NCI-H2107 treated with DMSO at 0.1 percent for 48 hours (cell line): ENCODE data around the gene FAM13C.
A peak's percentile ranks its signal among the peaks of the same experiment; 100 is the strongest.

Source experiments
- DNase-seq: peaks from one replicate; lab custom pipeline; 2025; ENCODE audit not compliant: unreplicated experiment; lab: John Stamatoyannopoulos, UW

FAM13C gene

DNA sequence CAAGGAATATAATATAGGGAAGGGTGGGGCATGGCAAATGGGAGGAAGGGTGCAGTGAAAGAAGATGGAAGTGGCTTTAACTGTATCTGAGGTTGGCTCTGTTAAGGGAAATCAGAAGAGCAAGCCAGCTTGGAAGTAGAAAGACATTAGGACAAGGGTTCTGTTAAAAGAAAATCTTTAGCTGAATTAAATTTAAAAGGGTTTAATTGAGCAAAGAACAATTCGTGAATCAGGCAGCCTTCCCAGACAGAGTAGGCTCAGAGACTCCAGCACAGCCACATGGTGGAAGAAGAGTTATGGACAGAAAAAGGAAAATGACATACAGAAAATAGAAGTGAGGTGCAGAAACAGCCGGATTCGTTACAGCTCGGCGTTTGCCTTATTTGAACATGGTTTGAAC lies 42.0 kb downstream of the FAM13C start:
- no peak for DNase-seq

DNA sequence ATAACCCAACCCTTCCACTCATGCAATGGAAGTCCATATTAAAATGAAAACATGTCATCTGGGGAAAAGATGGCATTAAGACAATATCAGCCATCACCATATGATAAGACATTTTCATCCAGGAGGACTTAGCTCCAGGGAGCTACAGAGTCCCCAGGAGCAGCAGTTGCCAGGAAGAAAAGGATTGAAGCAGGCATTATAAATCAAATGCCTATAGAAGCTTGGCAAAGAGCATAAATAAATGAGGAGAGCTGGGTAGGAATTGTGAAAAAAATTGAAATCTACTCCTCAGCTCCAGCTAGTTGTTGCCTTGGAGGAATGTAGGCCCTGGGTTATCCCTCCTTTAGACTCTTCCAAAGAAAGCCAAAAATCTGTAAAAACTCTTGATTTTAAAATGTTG lies 42.5 kb downstream of the FAM13C start:
- DNase-seq = no peak

DNA sequence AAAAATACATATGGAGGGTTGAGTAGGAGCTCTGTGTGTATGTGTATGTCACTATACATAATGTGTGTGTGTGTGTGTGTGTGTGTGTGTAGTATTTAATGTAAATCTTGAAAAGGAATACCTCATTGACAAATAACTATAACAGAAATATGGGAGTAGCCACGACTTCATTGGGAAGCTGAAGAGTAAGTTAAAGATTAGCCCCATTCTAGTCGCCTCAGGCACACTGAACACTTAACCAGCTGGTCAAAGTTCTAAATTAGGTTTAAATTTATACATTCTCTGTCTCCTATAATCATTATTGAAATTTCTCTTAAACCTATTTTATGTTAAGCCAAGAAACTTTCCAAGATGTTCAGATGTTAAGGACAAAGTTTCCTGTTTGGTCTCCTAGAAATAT lies 45.3 kb downstream of the FAM13C start:
- no peak for DNase-seq

DNA sequence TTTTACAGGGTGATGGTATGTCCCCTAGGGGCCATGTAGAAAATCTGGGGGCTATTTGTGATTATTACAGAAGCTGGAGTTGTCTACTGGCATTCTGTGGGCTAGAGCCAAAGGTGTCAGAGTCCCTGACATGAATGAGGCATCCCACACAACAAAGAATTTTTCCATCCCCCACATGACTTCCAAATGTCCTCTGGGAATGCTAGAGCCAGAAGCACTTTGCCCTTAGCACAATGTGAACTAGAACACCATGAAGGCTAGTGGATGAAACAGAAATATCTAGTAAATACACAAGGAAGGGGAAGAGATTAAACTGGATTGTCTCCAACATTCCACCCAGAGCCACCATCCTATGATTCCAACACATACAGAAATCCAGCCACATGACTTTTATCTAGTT lies 46.9 kb downstream of the FAM13C start:
- no peak for DNase-seq

GRCh38 chr10:59314268-59314667 lies 48.1 kb downstream of the FAM13C start:
- no peak for DNase-seq

- no peak for DNase-seq
Observed at GRCh38 chr10:59312247-59312646, 50.1 kb downstream of the FAM13C start.

DNA sequence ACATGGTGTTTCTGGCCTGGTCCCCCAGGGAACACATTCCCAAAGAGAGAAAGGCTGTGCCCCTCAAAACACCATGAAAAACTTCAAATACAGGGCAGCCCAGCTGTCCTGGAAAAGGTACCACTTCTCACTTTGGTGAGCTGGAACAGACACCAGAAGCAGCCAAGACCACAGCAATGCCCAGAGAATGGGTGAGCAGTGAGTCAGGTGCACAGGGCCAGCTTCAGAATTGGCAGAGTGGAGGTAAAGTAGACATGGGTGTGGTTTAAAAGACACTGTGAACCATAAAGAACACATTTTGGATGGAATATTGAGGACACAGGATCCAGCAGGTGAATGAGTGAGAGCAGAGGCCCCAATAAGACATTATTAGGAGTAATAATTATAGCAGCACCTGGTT lies 51.3 kb downstream of the FAM13C start:
- no peak for DNase-seq

DNA sequence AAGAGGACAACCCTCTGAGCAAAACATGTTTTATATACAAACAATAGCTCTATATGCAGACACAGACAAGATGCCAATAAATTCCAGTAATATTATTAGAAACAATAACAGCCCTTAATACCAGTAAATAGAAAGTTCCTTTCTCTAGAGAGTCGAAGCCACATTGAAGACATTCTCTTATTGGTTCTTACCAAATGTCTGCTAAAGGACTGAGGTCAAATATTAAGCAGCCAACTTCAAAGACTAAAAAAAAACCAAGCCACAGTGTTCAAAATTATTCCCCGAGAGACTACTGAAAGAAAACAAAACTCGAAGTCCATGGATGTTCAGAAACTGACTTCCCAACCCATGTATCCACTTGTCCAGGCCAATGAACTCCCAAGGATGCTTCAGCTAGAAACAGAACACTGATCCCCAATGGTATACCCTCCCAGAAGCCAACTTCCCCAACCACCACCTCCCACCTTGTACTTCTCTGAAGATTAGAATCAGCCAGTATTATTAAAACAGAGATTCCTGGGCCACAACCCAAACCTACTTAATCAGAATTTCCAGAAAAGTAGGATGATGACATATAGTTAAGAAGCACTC lies 51.9 kb downstream of the FAM13C start:
- DNase-seq = no peak

DNA sequence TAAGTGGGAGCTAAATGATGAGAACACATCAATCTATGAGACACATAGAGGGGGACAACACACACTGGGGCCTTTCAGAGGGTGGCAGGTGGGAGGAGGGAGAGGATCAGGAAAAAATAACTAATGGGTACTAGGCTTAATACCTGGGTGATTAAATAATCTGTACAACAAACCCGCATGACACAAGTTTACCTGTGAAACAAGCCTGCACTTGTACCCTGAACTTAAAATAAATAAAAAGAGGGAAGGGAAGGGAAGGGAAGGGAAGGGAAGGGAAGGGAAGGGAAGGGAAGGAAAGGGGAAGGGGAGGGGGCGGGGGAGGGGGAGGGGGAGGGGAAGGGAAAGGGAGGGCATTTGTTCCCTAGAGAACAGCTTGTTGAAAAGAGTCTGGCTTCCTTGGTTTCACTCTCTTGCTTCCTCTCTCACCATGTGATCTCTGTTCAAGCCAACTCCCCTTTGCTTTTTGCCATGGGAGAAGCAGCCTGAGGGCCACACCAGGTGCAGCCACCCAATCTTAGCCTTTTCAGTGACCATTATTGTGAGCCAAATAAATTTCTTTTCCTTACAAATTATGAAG lies 57.7 kb downstream of the FAM13C start:
- DNase-seq = no peak

- DNase-seq = peak; percentile 7
Observed at GRCh38 chr10:59303018-59303417, 59.3 kb downstream of the FAM13C start.

DNA sequence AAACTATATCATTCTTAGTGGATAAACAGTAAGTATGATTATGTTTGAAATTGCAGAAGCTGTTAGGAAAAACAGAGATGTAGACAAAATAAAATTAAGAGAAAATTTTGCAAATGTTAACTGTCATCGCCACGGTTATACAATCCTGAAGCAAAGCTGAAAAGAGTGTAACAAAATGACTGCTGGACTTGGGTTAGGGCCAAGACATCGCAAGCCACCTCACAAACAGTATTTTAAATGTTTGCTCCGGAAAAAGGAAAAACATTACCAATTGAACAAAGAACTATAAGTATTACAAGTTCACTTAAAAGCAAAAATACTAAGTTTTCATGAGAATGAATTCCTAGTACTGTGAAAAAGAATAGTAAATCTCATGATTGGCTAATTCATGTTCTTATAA lies 60.0 kb downstream of the FAM13C start:
- no peak for DNase-seq

DNA sequence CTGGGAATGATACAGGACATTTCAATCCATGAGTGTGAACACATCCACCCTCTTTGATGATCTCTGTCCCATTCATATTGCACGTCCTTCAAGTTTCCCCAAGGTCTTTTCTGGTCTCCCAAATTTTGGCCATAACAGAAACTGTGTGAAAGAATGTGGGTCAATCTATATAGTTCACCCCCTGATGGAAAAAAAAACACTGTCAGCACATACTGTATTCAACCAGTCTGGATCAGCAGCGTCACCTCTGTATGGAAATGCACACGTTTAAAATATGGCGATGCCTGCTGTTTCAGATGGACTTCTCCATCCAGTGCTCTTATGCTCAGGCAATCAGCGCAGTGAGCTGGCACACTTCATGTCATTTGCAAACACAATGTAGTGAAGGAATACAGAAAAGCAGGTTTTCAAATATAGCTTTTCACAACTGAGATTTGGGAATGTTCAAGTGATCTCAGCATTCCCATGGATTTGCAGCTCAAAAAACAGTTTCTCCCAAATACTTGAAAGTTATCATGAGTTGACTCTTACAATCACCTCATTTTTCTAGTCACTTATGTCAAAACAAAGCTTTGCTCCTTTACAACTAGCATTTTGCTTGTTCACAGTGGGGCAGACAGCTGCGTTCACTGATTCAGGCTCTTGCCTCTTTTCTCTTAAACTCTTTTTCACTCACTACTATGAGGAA lies 61.1 kb downstream of the FAM13C start:
- DNase-seq = no peak

DNA sequence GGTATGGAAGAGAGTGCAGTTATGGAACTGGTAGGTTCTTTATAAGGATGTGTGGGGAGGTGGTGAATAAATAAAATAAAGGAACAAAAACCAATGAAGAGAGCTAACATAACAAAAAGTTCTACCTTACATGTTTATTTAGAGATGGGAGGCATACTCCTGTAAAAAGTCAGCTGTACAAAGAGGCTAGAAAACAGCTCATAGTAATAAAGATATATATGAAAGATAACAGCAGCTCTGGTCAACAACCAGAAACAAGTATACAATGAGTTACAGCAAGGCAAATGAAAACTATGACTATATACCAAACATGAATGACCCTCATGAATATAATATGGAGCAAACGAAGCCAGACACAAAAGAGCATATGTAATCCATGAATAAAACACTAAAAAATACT lies 62.0 kb downstream of the FAM13C start:
- no peak for DNase-seq

- DNase-seq = no peak
Observed at GRCh38 chr10:59299933-59300332, 62.4 kb downstream of the FAM13C start.

- DNase-seq = no peak
Observed at GRCh38 chr10:59290448-59290847, 71.9 kb downstream of the FAM13C start.

- no peak for DNase-seq
Observed at GRCh38 chr10:59289853-59290252, 72.5 kb downstream of the FAM13C start.

DNA sequence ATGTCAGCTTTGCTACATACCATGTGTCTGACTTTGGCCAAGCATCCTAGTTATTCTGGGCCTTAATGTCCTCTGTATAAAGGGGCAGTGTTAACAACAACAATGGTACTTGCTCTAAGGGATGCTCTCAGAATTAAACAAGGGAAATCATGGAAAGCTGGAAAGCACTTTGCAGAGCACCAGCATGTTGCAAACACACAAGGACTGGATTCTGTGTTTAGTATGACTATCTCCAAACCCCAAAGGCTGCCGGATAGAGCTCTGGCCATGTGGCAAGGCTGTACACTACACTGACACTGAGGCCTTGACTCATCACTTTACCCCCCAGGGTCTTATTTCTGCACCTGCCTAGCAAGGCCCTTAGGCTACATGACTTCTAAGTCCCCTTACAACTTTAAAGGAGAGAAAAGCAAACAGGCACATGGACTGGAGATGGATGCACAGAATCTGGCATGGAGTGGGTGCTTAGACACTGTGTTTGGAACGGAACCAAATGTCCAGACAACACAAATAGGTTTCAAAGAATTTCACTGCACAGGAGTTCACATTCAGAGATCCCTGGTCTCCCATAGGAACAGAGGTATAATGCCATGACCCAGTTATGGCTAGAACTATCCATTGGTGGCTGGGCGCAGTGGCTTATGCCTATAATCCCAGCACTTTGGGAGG lies 74.6 kb downstream of the FAM13C start:
- no peak for DNase-seq

DNA sequence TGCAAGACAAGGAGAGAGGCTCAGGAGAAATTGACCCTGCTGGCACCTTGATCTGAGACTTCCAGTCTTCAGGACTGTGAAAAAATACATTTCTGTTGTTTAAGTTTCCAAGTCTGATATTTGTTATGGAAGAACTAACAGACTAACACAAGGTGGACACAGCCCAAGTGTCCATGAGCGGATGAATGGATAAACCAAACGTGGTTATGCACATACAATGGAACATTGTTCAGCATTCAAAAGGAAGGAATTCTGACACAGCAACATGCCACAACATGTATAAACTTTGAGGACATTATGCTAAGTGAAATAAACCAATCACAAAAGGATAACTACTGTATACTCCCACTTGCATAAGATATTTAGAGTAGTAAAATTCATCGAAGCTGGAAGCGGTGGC lies 76.5 kb downstream of the FAM13C start:
- DNase-seq = no peak

- DNase-seq = no peak
Observed at GRCh38 chr10:59285073-59285472, 77.3 kb downstream of the FAM13C start.

DNA sequence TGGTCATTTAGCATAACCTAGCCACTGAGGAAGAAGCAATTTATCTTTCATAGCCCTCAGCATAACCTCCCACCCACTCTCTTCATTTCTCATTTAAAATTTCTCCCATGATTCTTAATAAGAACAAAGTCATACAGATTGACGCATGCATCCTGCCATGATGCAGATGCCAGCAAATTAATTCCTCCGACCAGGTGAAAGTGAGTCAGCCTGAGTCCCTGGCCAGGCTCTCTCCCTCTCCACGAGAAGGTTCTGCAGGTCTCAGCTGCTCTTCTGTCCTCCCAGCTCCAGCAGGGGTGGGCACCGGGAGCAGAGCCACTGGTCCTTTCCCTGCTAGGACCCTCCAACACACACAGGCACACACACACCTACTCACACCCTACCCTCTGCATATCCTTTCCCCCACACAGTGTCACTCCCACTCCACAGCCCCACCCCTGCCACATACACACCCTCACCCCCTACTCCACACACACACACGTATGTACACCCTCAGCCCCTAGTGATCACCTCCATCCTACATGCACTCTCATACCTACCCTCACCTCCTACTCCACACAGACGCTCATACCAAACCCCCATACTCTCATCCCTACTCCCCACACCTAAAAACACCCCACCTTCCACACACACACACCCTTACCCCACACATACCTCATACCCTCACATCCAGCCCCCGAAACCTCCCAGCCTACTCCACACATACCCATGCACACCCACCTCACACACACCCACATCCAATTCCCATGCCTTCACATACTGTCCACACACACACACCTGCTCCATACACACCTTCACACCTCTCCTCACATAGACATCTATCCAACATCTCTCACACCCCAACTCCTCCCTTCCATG lies 78.0 kb downstream of the FAM13C start:
- DNase-seq = no peak

GRCh38 chr10:59283456-59284091 lies 78.8 kb downstream of the FAM13C start:
- peak; percentile 24 for DNase-seq
